ENCODE measurements around the gene QPRT. TPM values are rescaled to one million over a fixed set of nuclear protein-coding genes. Genes with fewer than 3 reads are reported as not detected.
"Not testable (repeated sequence)": the region's sequence is repeated elsewhere in the genome, so short reads cannot be mapped to it uniquely, and the experiment has no call there.

Gene QPRT
- total RNA-seq, 2 donors from 2014 or later = 0.95 to 1.3 TPM

DNA sequence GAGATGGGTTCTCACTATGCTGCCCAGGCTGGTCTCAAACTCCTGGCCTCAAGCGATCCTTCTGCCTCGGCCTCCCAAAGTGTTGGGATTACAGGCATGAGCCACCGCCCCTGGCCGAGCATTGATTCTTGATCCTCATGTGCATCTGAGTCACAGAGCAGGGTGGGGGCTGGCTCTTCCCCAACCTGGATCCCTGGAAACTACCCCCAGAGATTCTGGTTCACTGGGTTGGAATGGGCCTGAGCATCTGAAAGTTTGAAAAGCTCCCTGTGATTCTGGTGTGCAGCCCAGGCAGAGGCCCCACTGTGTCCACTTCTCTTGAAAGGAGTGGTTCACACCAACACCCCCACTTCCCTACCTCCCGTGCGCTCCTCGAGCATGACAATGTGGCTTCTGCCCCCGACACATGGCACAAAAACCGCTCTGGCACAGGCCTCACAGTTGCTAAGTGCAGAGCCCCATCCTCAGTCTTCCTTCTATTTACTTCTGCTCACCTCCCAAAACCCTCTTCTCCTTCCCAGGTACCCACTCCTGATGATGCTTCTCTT, 4.6 kb downstream of the QPRT start:
- Histone ChIP-seq H3K27me3 (replicated peaks; ENCODE audit: insufficient read depth) (no peaks in the 10 kb centered on the region), H3K36me3 (no peaks in the 10 kb centered on the region), H3K27ac (no peak overlapping the region), H3K9me3 (no peaks in the 10 kb centered on the region), H3K4me1 (ENCODE audit: control insufficient read depth in 1 of 2, low read depth in 2 of 2) (peaks cover 0 to 5% of the 10 kb centered on the region in 2 donors), H3K4me3 (no peak overlapping the region)
- ATAC-seq (ENCODE audit: insufficient number of reproducible peaks, low FRiP score, low read depth) (no peak), DNase-seq (ENCODE audit: low spot score) (no peak)
- TF ChIP-seq, protein P1, sequence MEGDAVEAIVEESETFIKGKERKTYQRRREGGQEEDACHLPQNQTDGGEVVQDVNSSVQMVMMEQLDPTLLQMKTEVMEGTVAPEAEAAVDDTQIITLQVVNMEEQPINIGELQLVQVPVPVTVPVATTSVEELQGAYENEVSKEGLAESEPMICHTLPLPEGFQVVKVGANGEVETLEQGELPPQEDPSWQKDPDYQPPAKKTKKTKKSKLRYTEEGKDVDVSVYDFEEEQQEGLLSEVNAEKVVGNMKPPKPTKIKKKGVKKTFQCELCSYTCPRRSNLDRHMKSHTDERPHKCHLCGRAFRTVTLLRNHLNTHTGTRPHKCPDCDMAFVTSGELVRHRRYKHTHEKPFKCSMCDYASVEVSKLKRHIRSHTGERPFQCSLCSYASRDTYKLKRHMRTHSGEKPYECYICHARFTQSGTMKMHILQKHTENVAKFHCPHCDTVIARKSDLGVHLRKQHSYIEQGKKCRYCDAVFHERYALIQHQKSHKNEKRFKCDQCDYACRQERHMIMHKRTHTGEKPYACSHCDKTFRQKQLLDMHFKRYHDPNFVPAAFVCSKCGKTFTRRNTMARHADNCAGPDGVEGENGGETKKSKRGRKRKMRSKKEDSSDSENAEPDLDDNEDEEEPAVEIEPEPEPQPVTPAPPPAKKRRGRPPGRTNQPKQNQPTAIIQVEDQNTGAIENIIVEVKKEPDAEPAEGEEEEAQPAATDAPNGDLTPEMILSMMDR (IDR thresholded peaks at IDR 0.05) = no peak

DNA sequence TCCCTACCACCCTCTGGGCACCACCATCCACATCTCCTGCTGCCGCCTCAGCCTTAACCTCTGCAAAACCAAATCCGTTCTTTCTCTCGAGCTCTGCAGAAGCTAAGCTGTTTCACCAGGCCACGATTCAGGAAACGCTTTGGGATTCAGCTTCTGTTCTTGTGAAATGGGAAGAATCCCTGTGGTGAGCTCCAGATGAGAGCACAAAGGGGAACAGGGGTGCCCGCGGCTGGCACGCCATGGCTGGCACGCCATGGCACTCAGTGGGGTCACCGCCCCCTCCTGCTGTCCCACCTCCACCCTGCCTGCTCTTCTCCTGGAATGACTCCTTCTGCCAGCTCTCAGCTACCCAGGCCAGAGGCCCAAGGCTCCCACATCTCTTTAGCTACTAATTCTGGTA, 5.7 kb downstream of the QPRT start:
- no peaks in the 10 kb centered on the region for H3K36me3 ChIP-seq
- TF ChIP-seq, protein P1 (IDR thresholded peaks at IDR 0.05) = no peak
- H3K4me3 ChIP-seq = no peak overlapping the region
- H3K9me3 ChIP-seq = no peaks in the 10 kb centered on the region
- no peak for ATAC-seq (ENCODE audit: insufficient number of reproducible peaks, low FRiP score, low read depth)
- no peak overlapping the region for H3K27ac ChIP-seq
- H3K4me1 ChIP-seq (ENCODE audit: control insufficient read depth in 1 of 2, low read depth in 2 of 2) = no peaks in the 10 kb centered on the region
- H3K27me3 ChIP-seq (replicated peaks; ENCODE audit: insufficient read depth) = no peaks in the 10 kb centered on the region
- no peak for DNase-seq (ENCODE audit: low spot score)

GRCh38 chr16:29686740-29687332, 7.9 kb downstream of the QPRT start:
- Histone ChIP-seq H3K27me3 (replicated peaks; ENCODE audit: insufficient read depth) (no peaks in the 10 kb centered on the region), H3K27ac (no peak overlapping the region), H3K4me3 (no peak overlapping the region), H3K4me1 (ENCODE audit: control insufficient read depth in 1 of 2, low read depth in 2 of 2) (no peaks in the 10 kb centered on the region), H3K36me3 (no peaks in the 10 kb centered on the region), H3K9me3 (no peaks in the 10 kb centered on the region)
- TF ChIP-seq, protein P1 (IDR thresholded peaks at IDR 0.05) = no peak
- ATAC-seq (ENCODE audit: insufficient number of reproducible peaks, low FRiP score, low read depth) (no peak), DNase-seq (ENCODE audit: low spot score) (no peak)

GRCh38 chr16:29687755-29688154, 8.8 kb downstream of the QPRT start:
- H3K36me3 ChIP-seq = no peaks in the 10 kb centered on the region
- DNase-seq (ENCODE audit: low spot score) (no peak), ATAC-seq (ENCODE audit: insufficient number of reproducible peaks, low FRiP score, low read depth) (no peak)
- TF ChIP-seq, protein P1 (IDR thresholded peaks at IDR 0.05) = no peak
- H3K9me3 ChIP-seq = no peaks in the 10 kb centered on the region
- no peaks in the 10 kb centered on the region for H3K4me1 ChIP-seq (ENCODE audit: control insufficient read depth in 1 of 2, low read depth in 2 of 2)
- no peak overlapping the region for H3K4me3 ChIP-seq
- no peaks in the 10 kb centered on the region for H3K27me3 ChIP-seq (replicated peaks; ENCODE audit: insufficient read depth)
- no peak overlapping the region for H3K27ac ChIP-seq

DNA sequence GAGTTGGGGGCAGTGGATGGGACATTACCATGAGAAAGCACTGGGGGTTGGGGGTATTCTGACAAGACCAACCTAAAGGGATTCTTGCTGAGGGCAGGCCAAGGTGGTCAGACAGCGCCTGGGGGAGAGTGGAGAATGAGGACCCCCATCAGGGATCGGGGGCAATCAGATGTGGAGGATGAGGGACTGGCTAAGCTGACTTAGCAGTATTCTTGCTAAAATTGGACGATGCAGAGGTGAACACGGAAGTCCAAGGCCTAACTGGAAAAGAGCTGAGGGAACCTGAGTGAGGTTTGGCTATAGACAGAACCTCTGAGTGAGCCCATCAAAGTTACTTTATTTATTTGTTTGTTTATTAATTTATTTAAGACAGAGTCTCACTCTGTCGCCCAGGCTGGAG, 9.2 kb downstream of the QPRT start:
- DNase-seq (ENCODE audit: low spot score) (no peak), ATAC-seq (ENCODE audit: insufficient number of reproducible peaks, low FRiP score, low read depth) (no peak)
- no peaks in the 10 kb centered on the region for H3K9me3 ChIP-seq
- no peak overlapping the region for H3K4me3 ChIP-seq
- no peaks in the 10 kb centered on the region for H3K36me3 ChIP-seq
- TF ChIP-seq, protein P1 (IDR thresholded peaks at IDR 0.05) = no peak
- H3K27ac ChIP-seq = no peak overlapping the region
- no peaks in the 10 kb centered on the region for H3K4me1 ChIP-seq (ENCODE audit: control insufficient read depth in 1 of 2, low read depth in 2 of 2)
- no peaks in the 10 kb centered on the region for H3K27me3 ChIP-seq (replicated peaks; ENCODE audit: insufficient read depth)

GRCh38 chr16:29689490-29690351, 10.7 kb downstream of the QPRT start:
- not testable (repeated sequence) for DNase-seq (ENCODE audit: low spot score); H3K4me3 ChIP-seq; ATAC-seq (ENCODE audit: insufficient number of reproducible peaks, low FRiP score, low read depth); H3K27me3 ChIP-seq (replicated peaks; ENCODE audit: insufficient read depth); H3K4me1 ChIP-seq (ENCODE audit: control insufficient read depth in 1 of 2, low read depth in 2 of 2); H3K27ac ChIP-seq; H3K36me3 ChIP-seq; H3K9me3 ChIP-seq

- H3K27me3 ChIP-seq (replicated peaks; ENCODE audit: insufficient read depth); H3K36me3 ChIP-seq; H3K9me3 ChIP-seq; H3K4me1 ChIP-seq (ENCODE audit: control insufficient read depth in 1 of 2, low read depth in 2 of 2); H3K4me3 ChIP-seq; ATAC-seq (ENCODE audit: insufficient number of reproducible peaks, low FRiP score, low read depth); DNase-seq (ENCODE audit: low spot score); H3K27ac ChIP-seq: not testable (repeated sequence)
These were observed 13.6 kb downstream of the QPRT start for GRCh38 chr16:29692606-29693005.

Data from thoracic aorta (tissue), 2 donors.